ENCODE data around the gene KAT2A.

Gene KAT2A

DNA sequence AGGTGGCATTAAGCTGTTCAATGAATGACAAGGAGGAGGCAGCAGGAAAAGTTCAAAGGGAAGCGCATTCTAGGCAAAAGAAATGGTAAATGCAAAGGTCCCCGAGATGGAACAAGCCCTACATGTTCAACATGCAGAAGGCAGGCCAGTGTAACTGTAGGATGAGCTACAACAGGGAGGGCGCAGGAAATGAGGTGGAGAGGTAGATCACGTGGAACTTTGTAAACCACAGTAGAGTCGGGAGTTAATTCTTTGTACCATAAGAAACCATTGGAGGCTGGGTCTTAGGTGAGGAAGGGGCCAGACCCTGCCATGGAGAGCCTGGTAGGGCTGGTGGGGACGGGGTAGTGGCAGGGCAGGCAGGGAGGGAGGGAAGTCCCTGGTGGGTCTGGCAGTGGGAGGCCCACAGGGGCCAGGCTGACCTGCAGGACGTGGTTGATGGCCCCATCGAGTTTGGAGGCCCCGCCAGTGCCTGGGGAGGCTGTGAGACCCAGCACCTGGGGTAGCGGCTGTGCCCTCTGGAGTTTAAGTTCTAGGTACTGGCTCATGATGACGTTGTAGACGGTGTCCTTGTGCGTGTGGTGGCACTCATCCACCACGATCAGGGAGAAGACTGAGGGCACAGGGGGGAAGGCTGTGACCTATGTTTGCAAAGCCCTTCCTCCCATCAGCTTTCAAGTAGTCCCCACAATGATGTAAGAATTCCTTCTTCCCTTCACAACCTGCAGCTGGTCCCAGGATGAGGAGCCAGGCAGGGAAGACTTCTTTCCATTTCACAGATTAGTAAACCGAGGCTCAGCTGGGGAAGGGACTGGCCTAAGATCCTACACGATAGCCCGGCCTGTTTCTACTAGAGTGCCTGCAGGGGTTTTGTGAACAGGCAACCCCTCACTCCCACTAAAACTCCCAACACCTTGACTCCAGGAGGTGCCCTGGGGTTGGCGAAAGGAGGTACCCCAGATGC is 10.6 kb downstream of the KAT2A start:
- peaks cover 7% of the 10 kb centered on the region for H3K36me3 ChIP-seq (replicated peaks; ENCODE audit: low read depth, low read length)
- no peak overlapping the region for H3K9ac ChIP-seq (ENCODE audit: low read length)
- H3K27me3 ChIP-seq (ENCODE audit: low read depth, low read length), result no peaks in the 10 kb centered on the region
- no peaks in the 10 kb centered on the region for H3K9me3 ChIP-seq (ENCODE audit: insufficient read depth, low read length)
- no peaks in the 10 kb centered on the region for H3K79me2 ChIP-seq (ENCODE audit: low read length)
- peaks cover 35% of the 10 kb centered on the region for H3K4me1 ChIP-seq (ENCODE audit: low read length)
- no peak overlapping the region for H2AFZ ChIP-seq (ENCODE audit: low read depth, low read length)
- no peak overlapping the region for H3K27ac ChIP-seq (ENCODE audit: low read length)
- TF ChIP-seq EZH2phosphoT487 (IDR thresholded peaks at IDR 0.05; ENCODE audit: low read depth), result no peak
- TF ChIP-seq, protein P1, sequence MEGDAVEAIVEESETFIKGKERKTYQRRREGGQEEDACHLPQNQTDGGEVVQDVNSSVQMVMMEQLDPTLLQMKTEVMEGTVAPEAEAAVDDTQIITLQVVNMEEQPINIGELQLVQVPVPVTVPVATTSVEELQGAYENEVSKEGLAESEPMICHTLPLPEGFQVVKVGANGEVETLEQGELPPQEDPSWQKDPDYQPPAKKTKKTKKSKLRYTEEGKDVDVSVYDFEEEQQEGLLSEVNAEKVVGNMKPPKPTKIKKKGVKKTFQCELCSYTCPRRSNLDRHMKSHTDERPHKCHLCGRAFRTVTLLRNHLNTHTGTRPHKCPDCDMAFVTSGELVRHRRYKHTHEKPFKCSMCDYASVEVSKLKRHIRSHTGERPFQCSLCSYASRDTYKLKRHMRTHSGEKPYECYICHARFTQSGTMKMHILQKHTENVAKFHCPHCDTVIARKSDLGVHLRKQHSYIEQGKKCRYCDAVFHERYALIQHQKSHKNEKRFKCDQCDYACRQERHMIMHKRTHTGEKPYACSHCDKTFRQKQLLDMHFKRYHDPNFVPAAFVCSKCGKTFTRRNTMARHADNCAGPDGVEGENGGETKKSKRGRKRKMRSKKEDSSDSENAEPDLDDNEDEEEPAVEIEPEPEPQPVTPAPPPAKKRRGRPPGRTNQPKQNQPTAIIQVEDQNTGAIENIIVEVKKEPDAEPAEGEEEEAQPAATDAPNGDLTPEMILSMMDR (IDR thresholded peaks at IDR 0.05; ENCODE audit: low read depth, low read length), result no peak
- no peak overlapping the region for H3K4me2 ChIP-seq (ENCODE audit: low read length)
- no peak overlapping the region for H3K4me3 ChIP-seq (ENCODE audit: low read length)
- no peaks in the 10 kb centered on the region for H4K20me1 ChIP-seq (ENCODE audit: insufficient read depth, low read length)

DNA sequence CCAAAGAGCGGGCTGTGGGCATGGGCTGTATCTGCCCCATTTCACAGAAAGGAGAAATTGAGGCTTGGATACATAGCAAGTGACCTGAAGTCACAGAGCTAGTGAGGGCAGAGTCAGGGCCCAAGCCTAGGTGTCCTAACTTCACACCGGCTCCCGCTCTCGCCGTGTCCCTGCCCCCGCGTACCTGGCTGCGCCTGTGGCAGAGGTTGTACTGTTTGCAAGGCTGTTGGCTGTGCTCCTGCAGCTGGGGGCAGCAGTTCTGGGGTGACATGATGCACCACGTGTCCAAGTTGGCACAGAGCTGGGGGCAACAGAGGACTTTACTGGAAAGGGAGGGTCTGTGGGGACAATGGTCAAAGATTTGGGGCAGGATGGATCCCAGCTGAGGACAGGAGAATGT is 12.1 kb downstream of the KAT2A start:
- Histone ChIP-seq H3K36me3 (replicated peaks; ENCODE audit: low read depth, low read length) (peaks cover 3% of the 10 kb centered on the region), H3K4me1 (ENCODE audit: low read length) (peaks cover 24% of the 10 kb centered on the region)
- TF ChIP-seq EZH2phosphoT487 (IDR thresholded peaks at IDR 0.05; ENCODE audit: low read depth), result no peak
- TF ChIP-seq, protein P1 (IDR thresholded peaks at IDR 0.05; ENCODE audit: low read depth, low read length), result no peak

GRCh38 chr17:42107597-42108576 is 13.3 kb downstream of the KAT2A start:
- Histone ChIP-seq H3K4me3 (ENCODE audit: low read length) (peak overlapping the region; percentile 45), H3K9me3 (ENCODE audit: insufficient read depth, low read length) (no peaks in the 10 kb centered on the region), H3K4me2 (ENCODE audit: low read length) (peak overlapping the region; percentile 45), H2AFZ (ENCODE audit: low read depth, low read length) (no peak overlapping the region), H3K27me3 (ENCODE audit: low read depth, low read length) (no peaks in the 10 kb centered on the region), H4K20me1 (ENCODE audit: insufficient read depth, low read length) (no peaks in the 10 kb centered on the region), H3K9ac (ENCODE audit: low read length) (no peak overlapping the region), H3K36me3 (replicated peaks; ENCODE audit: low read depth, low read length) (no peaks in the 10 kb centered on the region), H3K79me2 (ENCODE audit: low read length) (no peaks in the 10 kb centered on the region), H3K27ac (ENCODE audit: low read length) (no peak overlapping the region), H3K4me1 (ENCODE audit: low read length) (peaks cover 16% of the 10 kb centered on the region)
- TF ChIP-seq, protein P1 (IDR thresholded peaks at IDR 0.05; ENCODE audit: low read depth, low read length), result no peak
- TF ChIP-seq EZH2phosphoT487 (IDR thresholded peaks at IDR 0.05; ENCODE audit: low read depth), result no peak

More for the DNA sequence above, 12.1 kb downstream of the KAT2A start:
- H3K9ac ChIP-seq (ENCODE audit: low read length), result no peak overlapping the region
- no peaks in the 10 kb centered on the region for H3K79me2 ChIP-seq (ENCODE audit: low read length)
- H4K20me1 ChIP-seq (ENCODE audit: insufficient read depth, low read length), result no peaks in the 10 kb centered on the region
- H2AFZ ChIP-seq (ENCODE audit: low read depth, low read length), result no peak overlapping the region
- H3K27ac ChIP-seq (ENCODE audit: low read length), result no peak overlapping the region
- no peaks in the 10 kb centered on the region for H3K27me3 ChIP-seq (ENCODE audit: low read depth, low read length)
- H3K4me2 ChIP-seq (ENCODE audit: low read length), result no peak overlapping the region
- no peaks in the 10 kb centered on the region for H3K9me3 ChIP-seq (ENCODE audit: insufficient read depth, low read length)
- H3K4me3 ChIP-seq (ENCODE audit: low read length), result no peak overlapping the region
